Pons (tissue), 1 donor: ENCODE results near the gene CMBL.

Experiments
- DNase-seq: peaks from one replicate; pipeline ENCODE4 v3.0.0-alpha.2; 2016; ENCODE audit warnings: low spot score

Gene CMBL

GRCh38 chr5:10310066-10310779, 2.5 kb upstream of the CMBL start:
- no peak for DNase-seq

DNA sequence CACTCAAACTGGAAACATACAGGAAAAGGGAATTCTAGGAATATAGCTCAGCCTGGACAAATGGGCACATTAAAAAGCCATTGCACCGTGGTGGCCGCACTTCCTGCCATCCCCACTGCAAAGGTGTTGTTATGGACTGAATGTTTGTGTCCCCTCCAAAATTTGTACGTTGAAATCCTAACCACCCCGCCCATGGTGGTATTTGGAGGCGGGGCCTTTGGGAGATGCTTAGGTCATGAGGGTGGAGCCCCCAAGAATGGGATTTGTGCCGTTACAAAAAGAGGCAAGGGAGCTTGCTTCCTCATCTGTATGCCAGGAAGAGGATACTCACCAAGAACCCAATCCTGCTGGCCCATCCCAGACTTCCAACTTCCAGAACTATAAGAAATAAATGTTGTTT, 1.1 kb upstream of the CMBL start:
- no peak for DNase-seq

DNA sequence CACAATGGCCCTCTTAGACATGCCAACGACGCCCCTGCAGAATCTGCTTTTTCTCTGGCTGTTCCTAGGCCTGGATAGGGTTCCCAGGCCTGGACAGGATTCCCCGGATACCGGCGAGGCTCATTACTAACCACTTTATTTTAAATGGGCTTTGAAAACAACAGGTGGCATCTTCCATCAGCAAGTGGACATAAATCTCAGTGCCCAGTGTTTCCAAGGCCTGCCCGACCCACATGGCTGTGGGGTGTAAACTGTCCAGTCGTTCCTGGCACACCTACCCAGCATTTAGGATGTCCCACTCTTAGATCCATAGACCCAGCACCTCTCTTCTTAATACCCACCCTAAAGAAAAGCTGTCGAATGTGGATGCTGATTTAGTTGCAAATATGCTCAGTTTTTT, 896 bp downstream of the CMBL start:
- DNase-seq = no peak

- DNase-seq = no peak
Measured at GRCh38 chr5:10306114-10306513, 1.6 kb downstream of the CMBL start.

DNA sequence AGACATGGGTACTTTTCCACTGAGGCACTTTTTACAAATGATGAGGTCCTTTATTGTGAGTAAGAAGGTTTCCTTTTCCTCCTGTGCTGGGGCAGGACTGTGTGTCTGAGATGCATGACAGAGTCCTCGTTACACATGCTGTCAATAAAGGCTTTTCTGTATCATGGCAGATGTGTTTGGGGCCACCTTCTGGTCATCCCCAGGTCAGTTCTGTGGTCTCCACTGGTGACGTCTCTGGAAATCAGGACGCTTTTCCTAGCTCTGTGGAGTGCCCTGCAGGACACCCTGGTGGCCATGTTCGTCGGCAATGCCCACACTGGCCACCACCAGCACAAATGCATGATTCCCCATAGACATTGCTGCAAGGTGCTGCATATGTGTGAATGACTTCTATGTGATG, 2.8 kb downstream of the CMBL start:
- DNase-seq = no peak

DNA sequence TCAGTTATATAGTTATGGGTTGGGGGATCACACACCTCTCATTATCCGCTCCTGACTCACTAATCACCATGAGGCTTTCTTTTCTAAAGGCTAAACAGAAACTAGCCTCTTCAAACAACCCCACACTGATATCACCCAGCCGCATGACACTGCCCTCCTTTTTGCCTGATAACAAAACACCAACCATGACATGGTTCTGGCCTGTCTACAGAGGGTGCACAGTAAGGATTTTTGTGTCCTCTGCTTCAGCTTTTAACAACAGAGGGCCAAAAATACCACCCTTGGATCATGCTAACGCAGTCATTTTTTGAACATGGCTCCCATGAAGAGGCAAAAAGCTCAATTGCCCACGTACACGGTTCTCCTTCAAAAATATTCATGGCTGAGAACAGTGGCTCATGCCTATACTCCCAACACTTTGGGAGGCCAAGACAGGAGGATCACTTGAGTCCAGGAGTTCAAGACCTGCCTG, 4.0 kb downstream of the CMBL start:
- DNase-seq = no peak

GRCh38 chr5:10303201-10303600, 4.5 kb downstream of the CMBL start:
- no peak for DNase-seq

GRCh38 chr5:10301842-10302610, 5.7 kb downstream of the CMBL start:
- no peak for DNase-seq

GRCh38 chr5:10301266-10301665, 6.4 kb downstream of the CMBL start:
- DNase-seq = no peak

DNA sequence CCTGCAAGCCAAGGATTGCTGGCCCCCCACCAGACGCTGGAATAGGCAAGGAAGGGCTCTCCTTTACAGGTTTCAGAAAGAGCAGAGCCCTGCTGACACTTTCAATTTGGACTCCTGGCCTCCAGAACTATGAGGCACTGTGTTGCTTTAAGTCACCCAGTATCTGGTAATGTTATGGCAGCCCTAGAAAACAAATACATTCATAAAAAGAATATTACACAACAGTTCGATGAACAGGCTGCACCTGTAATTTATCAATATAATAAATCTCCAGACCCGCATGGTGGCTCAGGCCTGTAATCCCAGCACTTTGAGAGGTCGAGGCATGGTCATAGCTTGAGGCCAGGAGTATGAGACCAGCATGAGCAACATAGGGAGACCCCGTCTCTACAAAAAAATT, 7.5 kb downstream of the CMBL start:
- DNase-seq = no peak

DNA sequence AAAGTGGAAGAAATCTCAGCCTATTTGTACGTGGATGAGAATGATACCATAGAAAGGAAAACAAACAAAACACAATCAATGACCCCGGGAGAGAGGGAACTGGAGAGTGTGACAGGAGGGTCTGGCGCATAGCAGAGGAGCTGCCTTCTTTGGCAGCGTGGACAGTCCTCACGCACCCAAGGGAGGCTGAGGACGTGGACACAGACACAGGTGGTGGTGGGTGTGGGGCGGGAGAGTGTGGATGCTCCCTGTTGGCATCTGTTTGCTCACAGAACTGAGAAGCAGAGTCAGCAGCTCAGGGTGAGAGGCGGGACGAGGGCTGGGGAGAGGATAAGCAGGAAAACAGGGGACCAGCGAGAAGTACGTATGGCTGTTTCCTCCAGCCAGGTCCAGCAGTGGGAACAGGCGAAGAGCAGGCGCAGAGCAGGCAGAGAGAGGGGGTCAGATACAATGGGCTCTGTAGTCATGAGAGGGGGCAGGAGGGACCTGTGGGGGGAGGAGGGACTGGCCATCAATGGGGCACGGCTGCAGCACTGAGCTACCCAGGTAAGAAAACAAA, 10.0 kb downstream of the CMBL start:
- no peak for DNase-seq

DNA sequence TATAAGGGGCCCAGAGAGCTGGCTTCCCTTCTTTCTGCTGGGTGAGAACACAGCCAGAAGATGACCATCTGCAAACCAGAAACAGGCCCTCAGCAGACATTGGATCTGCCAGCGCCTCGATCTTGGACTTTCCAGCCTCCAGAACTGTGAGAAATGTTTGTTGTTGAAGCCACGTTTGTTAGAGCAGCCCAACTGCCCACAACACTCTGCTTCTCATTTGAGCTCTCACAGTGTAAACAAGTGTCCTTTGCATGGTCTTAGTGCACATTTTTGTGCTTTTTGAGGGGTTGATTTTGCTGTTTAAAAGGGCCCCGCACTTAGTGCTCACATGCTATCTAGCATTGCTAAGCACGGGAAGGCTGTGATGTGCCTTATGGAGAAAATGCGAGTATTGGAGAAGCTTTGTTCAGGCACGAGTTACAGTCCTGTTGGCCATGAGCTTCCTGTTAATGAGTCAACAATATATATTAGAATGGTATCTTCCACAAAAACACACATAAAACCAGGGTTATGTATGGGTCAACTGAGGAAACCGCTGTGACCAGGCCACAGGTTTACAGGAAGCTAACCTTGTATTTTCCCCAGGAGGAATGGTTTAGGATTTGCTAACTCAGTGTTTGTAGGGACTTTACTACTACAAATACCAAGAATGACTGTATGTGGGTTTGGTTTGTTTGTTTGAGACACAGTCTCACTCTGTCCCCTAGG, 11.9 kb downstream of the CMBL start:
- no peak for DNase-seq

DNA sequence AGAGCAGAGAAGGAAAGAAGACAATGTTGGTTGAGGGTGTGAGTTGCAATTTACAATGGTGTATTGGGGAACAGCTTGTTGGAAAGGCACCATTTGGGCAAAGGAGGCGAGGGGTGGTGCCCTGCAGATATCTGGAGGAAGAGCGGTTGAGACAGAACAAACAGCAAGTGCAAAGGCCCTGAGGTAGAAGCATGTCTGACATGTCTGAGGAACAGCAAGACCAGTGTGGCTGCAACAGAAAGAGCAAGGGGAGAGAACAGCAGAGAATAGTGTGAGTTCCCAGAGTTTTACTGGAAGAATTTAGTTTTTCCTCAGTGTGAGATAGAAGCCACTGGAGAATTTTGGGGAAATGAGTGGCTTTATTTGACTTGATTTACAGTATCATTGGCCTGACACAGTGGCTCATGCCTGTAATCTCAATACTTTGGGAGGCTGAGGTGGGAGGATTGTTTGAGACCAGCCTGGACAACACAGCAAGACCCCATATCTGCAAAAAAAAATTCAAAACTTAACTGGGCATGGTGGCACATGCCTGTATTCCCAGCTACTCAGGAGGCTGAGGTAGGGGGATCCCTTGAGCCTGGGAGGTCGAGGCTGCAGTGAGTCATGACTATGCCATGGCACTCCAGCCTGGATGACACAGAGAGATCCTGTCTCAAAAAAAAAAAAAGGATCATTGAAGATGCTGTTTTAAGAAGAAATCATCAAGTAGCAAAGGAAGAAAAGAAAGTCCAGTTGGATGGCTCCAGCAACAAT, 13.6 kb downstream of the CMBL start:
- no peak for DNase-seq

DNA sequence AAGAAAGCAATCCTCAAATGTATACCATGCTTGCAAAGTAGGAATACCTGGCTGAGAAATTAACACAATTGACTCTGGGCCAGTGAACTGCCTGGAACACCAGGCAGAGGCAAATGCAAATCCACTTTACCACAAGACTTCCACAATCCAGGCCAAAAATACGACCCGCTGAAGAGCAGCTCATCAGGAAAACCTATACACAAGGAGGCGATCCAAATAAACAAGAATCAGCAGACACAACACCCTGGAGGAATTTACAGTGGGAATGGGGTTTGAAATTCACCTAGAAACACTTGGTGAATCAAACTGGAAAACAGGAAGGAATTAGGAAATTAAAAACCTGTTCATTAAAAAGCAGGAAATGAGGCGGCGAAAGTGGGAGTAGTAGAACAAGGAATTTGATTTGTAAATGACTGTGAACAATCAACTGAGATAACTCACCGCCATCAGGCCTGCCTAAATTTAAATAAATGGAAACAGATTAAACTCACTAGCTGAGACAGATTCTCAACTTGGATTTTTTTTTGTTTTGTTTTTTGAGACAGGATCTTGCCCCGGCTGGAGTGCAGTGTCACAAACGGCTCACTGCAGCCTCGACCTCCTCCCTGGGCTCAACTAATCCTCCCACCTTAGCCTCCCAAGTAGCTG, 15.9 kb downstream of the CMBL start:
- DNase-seq = no peak

DNA sequence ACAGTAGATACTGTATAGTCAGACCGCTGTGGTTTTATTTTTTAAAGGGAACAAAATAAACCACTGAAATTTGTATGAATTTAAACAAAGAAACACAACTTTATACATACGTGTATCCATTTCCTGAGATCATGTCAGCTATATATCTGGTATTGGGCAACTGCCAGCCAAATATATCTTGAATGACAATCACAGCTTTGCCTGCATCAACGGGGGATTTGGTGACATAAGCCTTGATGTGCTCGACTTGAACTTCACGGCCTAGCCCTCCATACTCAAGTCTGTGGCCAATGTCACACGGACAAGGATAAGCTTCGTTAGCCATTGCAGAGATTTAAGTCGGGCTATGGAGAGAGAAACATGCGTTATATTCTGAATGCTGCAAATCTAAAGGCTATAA, 17.3 kb downstream of the CMBL start:
- no peak for DNase-seq

DNA sequence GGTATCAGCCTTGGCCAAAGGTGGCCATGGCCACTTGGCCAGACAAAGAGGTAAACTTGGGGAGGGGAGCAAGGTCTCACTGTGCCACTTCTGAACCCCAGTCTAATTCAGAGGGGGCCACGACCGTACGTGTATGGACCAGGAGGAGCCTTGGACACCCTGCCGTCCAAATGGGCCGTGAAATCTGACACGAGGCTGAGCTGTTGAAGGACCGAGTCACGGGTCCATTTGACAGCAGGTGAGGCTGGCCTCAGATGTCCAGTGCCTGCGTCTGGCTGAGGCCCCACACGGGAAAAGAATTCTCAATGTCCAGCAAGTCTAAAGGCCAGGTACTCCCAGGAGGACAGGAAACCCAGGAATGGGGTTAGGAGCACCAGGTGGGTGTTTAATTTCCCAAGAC, 17.7 kb downstream of the CMBL start:
- DNase-seq = no peak

DNA sequence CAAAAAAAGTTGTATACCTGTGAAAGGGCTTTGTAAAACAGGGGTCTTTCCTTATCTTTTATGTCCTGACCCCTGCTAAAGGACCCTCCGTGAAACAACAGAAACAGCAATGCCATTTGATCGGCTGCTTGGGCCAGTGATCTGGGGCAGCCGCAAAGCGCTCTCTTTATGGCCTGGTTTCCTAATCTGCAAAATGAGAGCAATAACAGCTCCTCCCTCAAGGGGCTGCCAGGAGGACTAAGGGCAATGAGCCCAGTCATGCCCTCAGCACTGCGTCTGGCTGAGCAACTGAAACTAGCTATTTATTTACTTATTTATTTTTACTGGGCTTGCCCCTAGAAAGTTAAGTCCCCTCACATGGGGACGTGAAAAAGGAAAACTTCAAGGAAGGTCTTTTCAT, 18.3 kb downstream of the CMBL start:
- no peak for DNase-seq

- DNase-seq = no peak
Measured at GRCh38 chr5:10288592-10289219, 19.0 kb downstream of the CMBL start.

- DNase-seq = no peak
Measured at GRCh38 chr5:10286862-10287227, 20.9 kb downstream of the CMBL start.

DNA sequence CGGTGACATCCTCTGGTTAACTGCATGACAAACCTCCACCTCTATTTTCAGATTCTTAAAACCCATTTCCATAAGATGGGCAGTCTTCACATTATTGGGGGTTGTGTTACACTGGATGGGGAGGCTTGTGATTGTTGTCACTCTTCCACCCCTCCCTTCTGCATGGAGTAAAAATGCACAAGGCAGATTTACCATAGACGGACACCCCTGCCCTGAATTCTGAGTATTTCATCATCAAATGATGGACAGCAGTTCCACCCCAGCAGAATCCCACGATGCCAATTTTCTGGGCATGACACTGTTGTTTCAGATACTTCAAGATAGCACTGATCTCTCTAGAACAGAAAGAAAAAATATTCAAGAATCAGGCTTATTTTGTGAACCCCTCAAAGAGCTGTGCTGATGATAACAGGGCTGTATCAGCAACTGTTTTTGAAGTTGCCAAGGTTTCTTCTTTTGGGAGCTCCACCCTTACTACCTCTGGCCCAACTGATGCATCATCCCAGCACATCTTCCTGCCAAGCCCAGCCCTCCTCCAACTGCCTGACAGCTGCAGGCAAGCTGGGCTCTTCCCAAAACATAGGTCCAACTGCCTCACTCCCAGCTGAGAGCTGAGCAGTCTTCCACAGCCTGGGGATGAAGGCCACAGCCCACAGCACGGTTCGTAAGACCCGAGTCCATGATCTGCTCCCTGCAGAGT, 21.4 kb downstream of the CMBL start:
- no peak for DNase-seq
